Activated naive CD8-positive, alpha-beta T cell (primary cell): ENCODE data around the gene RAMACL.

Experiments used
- H3K27ac Mint-ChIP-seq: one replicate; pipeline ENCODE4 v1.8.0; 2021; ENCODE audit warnings: mixed read lengths
- H3K27me3 Mint-ChIP-seq: one replicate; pipeline ENCODE4 v1.8.0; 2021; ENCODE audit warnings: mixed read lengths
- H3K36me3 Mint-ChIP-seq: one replicate; pipeline ENCODE4 v1.8.0; 2021; ENCODE audit warnings: mixed read lengths
- H3K4me1 Mint-ChIP-seq: one replicate; pipeline ENCODE4 v1.8.0; 2021; ENCODE audit warnings: low read depth, mixed read lengths
- H3K4me3 Mint-ChIP-seq: one replicate; pipeline ENCODE4 v1.8.0; 2021; ENCODE audit warnings: mild to moderate bottlenecking, mixed read lengths
- H3K9me3 Mint-ChIP-seq: one replicate; pipeline ENCODE4 v1.8.0; 2021; ENCODE audit warnings: low read depth, mixed read lengths

The RAMACL gene

GRCh38 chr6:166533205-166533824 is 53.2 kb downstream of the RAMACL start:
- no peaks in the 10 kb centered on the region for H3K9me3 Mint-ChIP-seq
- H3K27me3 Mint-ChIP-seq: no peaks in the 10 kb centered on the region
- no peak overlapping the region for H3K27ac Mint-ChIP-seq
- H3K36me3 Mint-ChIP-seq: peaks cover 18% of the 10 kb centered on the region
- no peaks in the 10 kb centered on the region for H3K4me1 Mint-ChIP-seq
- H3K4me3 Mint-ChIP-seq: no peak overlapping the region
